ENCODE measurements around the gene MRNIP.
A peak's percentile ranks its signal among the peaks of the same experiment; 100 is the strongest.

Gene MRNIP

GRCh38 chr5:179858586-179859427, at the start of gene MRNIP:
Gene MRNIP, minus strand, starts transcription at chr5:179858817. Its CDS starts 21 bp downstream, at chr5:179858796.
- peak; percentile 70 for DNase-seq

GRCh38 chr5:179907556-179908324, 49.1 kb upstream of the MRNIP start, which contains the start of gene TBC1D9B:
Gene TBC1D9B, minus strand, starts transcription at chr5:179907897. Its CDS starts 76 bp downstream, at chr5:179907821.
- peak; percentile 35 for DNase-seq

GRCh38 chr5:179906795-179907555, 48.4 kb upstream of the MRNIP start:
- no peak for DNase-seq

GRCh38 chr5:179906294-179906794, 47.7 kb upstream of the MRNIP start:
- DNase-seq: no peak

- DNase-seq: no peak
Measured at GRCh38 chr5:179905161-179905560, 46.5 kb upstream of the MRNIP start.

GRCh38 chr5:179904463-179905160, 46.0 kb upstream of the MRNIP start:
- DNase-seq: no peak

- no peak for DNase-seq
Measured at GRCh38 chr5:179902763-179903158, 44.1 kb upstream of the MRNIP start.

- no peak for DNase-seq
Measured at GRCh38 chr5:179901915-179902762, 43.5 kb upstream of the MRNIP start.

GRCh38 chr5:179901462-179901861, 42.8 kb upstream of the MRNIP start:
- no peak for DNase-seq

- DNase-seq: no peak
Measured at GRCh38 chr5:179900711-179901110, 42.1 kb upstream of the MRNIP start.

GRCh38 chr5:179900206-179900605, 41.6 kb upstream of the MRNIP start:
- no peak for DNase-seq

GRCh38 chr5:179895861-179896260, 37.2 kb upstream of the MRNIP start:
- DNase-seq: no peak

GRCh38 chr5:179893958-179894895, 35.6 kb upstream of the MRNIP start:
- DNase-seq: no peak

GRCh38 chr5:179893076-179893957, 34.7 kb upstream of the MRNIP start:
- DNase-seq: no peak

GRCh38 chr5:179892255-179892654, 33.6 kb upstream of the MRNIP start:
- no peak for DNase-seq

- no peak for DNase-seq
Measured at GRCh38 chr5:179890751-179891682, 32.4 kb upstream of the MRNIP start.

GRCh38 chr5:179889885-179890284, 31.3 kb upstream of the MRNIP start:
- DNase-seq: no peak

GRCh38 chr5:179887802-179888201, 29.2 kb upstream of the MRNIP start:
- no peak for DNase-seq

All from NCI-H2107 (cell line).